22Rv1 (cell line): Measurements from ENCODE around the gene MYLK.

Experiments used
- H3K27ac ChIP-seq: fragments of 450-650 bp; 2 replicates; pipeline ENCODE4 v1.5.1; 2017
- CTCF ChIP-seq: fragments of 450-650 bp; IDR thresholded peaks from 2 replicates; pipeline ENCODE4 v1.5.1; 2017; ENCODE audit warnings: mild to moderate bottlenecking
- ZFX ChIP-seq: fragments of 450-650 bp; IDR thresholded peaks from 2 replicates; pipeline ENCODE4 v1.6.1; 2017; ENCODE audit warnings: antibody characterized with exemption, borderline replicate concordance

Gene MYLK

GRCh38 chr3:123790254-123791072 is 93.7 kb downstream of the MYLK start:
- TF ChIP-seq ZFX, result no peak
- no peak for TF ChIP-seq CTCF
- no peak overlapping the region for H3K27ac ChIP-seq

GRCh38 chr3:123789760-123790159 is 94.4 kb downstream of the MYLK start:
- H3K27ac ChIP-seq, result no peak overlapping the region
- TF ChIP-seq ZFX (no peak), CTCF (no peak)

GRCh38 chr3:123789160-123789559 is 95.0 kb downstream of the MYLK start:
- TF ChIP-seq ZFX, result no peak
- no peak for TF ChIP-seq CTCF
- H3K27ac ChIP-seq, result no peak overlapping the region

GRCh38 chr3:123788710-123789109 is 95.4 kb downstream of the MYLK start:
- no peak for TF ChIP-seq CTCF
- TF ChIP-seq ZFX, result no peak
- H3K27ac ChIP-seq, result no peak overlapping the region

GRCh38 chr3:123787133-123787532 is 97.0 kb downstream of the MYLK start:
- H3K27ac ChIP-seq, result no peak overlapping the region
- TF ChIP-seq ZFX (no peak), CTCF (no peak)

- TF ChIP-seq CTCF (no peak), ZFX (no peak)
- H3K27ac ChIP-seq, result no peak overlapping the region
Observed at GRCh38 chr3:123785602-123786001, 98.5 kb downstream of the MYLK start.

- H3K27ac ChIP-seq, result no peak overlapping the region
- TF ChIP-seq CTCF (no peak), ZFX (no peak)
Observed at GRCh38 chr3:123783811-123784210, 100.3 kb downstream of the MYLK start.
